22Rv1 (cell line): Measurements from ENCODE around the gene CELF2.

Experiments
- H3K27ac ChIP-seq: fragments of 450-650 bp; 2 replicates; pipeline ENCODE4 v1.5.1; 2017
- CTCF ChIP-seq: fragments of 450-650 bp; IDR thresholded peaks from 2 replicates; pipeline ENCODE4 v1.5.1; 2017; ENCODE audit warnings: mild to moderate bottlenecking
- ZFX ChIP-seq: fragments of 450-650 bp; IDR thresholded peaks from 2 replicates; pipeline ENCODE4 v1.6.1; 2017; ENCODE audit warnings: antibody characterized with exemption, borderline replicate concordance

Gene CELF2

GRCh38 chr10:11159543-11160215, 142.0 kb downstream of the CELF2 start:
- TF ChIP-seq ZFX (no peak), CTCF (no peak)
- no peak overlapping the region for H3K27ac ChIP-seq

GRCh38 chr10:11161096-11161495, 143.4 kb downstream of the CELF2 start:
- no peak overlapping the region for H3K27ac ChIP-seq
- TF ChIP-seq ZFX = no peak
- no peak for TF ChIP-seq CTCF

GRCh38 chr10:11161910-11162309, 144.2 kb downstream of the CELF2 start:
- H3K27ac ChIP-seq = no peak overlapping the region
- no peak for TF ChIP-seq ZFX
- TF ChIP-seq CTCF = no peak

GRCh38 chr10:11162828-11163599, 145.3 kb downstream of the CELF2 start:
- no peak for TF ChIP-seq CTCF
- no peak for TF ChIP-seq ZFX
- H3K27ac ChIP-seq = no peak overlapping the region

- no peak overlapping the region for H3K27ac ChIP-seq
- TF ChIP-seq ZFX = no peak
- TF ChIP-seq CTCF = no peak
These were observed 146.3 kb downstream of the CELF2 start for GRCh38 chr10:11163780-11164550.

GRCh38 chr10:11164551-11164802, 146.8 kb downstream of the CELF2 start:
- TF ChIP-seq ZFX (no peak), CTCF (no peak)
- H3K27ac ChIP-seq = no peak overlapping the region
